Measurements from ENCODE around the gene ZNF322.

Gene ZNF322

GRCh38 chr6:26588965-26589364 lies 70.6 kb downstream of the ZNF322 start:
- no peak for DNase-seq

Measured in GDM1 (cell line).